ENCODE data around the gene PCYT1B. TPM values are rescaled to one million over a fixed set of nuclear protein-coding genes. Genes with fewer than 3 reads are reported as not detected.

PCYT1B gene
- total RNA-seq, 1 experiment from 2014 or later: 0.09 TPM

DNA sequence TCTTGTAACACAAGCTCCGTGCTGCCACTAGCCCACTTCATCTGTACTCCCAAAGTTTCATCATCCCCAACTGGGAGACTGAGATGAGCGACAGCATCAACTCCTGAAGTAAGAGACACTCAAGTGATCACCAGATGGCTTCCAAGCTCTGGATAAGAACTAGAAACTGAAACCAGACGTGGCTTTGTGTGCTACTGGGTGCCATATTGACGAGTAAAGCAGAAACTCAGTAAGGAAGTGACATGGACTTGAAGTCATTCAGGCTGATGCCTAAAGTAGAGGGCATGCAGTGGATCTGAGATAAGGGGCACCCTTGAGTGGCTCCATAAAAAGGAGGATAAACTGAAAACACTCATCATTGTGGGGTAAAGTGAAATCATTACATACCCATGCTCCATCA lies 72.4 kb downstream of the PCYT1B start:
- Mint-ChIP-seq H3K4me1 (ENCODE audit: low read depth, unreplicated experiment) (no peaks in the 10 kb centered on the region), H3K27me3 (ENCODE audit: unreplicated experiment) (peaks cover 21% of the 10 kb centered on the region), H3K9me3 (ENCODE audit: low read depth, unreplicated experiment) (no peaks in the 10 kb centered on the region), H3K27ac (ENCODE audit: unreplicated experiment) (no peak overlapping the region), H3K4me3 (ENCODE audit: low read depth, unreplicated experiment) (no peak overlapping the region), H3K36me3 (ENCODE audit: insufficient read depth, unreplicated experiment) (no peaks in the 10 kb centered on the region)
- BruUV-seq (replicated peaks): no TSS peak
- intact Hi-C loops (cut with micrococcal nuclease; ENCODE audit: unreplicated experiment): no loop called here
- TF ChIP-seq, protein P1, sequence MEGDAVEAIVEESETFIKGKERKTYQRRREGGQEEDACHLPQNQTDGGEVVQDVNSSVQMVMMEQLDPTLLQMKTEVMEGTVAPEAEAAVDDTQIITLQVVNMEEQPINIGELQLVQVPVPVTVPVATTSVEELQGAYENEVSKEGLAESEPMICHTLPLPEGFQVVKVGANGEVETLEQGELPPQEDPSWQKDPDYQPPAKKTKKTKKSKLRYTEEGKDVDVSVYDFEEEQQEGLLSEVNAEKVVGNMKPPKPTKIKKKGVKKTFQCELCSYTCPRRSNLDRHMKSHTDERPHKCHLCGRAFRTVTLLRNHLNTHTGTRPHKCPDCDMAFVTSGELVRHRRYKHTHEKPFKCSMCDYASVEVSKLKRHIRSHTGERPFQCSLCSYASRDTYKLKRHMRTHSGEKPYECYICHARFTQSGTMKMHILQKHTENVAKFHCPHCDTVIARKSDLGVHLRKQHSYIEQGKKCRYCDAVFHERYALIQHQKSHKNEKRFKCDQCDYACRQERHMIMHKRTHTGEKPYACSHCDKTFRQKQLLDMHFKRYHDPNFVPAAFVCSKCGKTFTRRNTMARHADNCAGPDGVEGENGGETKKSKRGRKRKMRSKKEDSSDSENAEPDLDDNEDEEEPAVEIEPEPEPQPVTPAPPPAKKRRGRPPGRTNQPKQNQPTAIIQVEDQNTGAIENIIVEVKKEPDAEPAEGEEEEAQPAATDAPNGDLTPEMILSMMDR (IDR thresholded peaks at IDR 0.05; ENCODE audit: unreplicated experiment): no peak
- DNase-seq: no peak
- CTCF ChIA-PET: no interaction called here

DNA sequence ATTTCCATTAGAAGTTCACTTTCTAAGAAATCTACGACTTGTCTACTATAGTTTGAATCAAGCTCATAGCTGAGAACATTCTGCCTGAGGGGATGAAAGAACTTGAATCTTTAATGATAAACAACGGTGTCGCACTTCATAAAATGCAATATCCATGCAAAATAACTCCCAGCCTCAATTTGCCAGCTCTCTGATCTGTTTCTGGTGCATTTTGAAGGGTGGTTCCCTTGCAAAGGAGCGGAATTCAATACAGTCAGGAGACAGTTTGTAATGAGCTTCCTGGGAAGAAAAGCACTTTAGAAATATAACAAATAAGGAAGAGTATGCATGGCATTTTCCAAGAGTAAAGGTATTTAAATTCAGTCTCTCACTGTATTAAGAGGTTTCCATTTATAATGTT lies 80.0 kb downstream of the PCYT1B start:
- Mint-ChIP-seq H3K4me3 (ENCODE audit: low read depth, unreplicated experiment) (no peak overlapping the region), H3K27ac (ENCODE audit: unreplicated experiment) (no peak overlapping the region), H3K4me1 (ENCODE audit: low read depth, unreplicated experiment) (no peaks in the 10 kb centered on the region), H3K36me3 (ENCODE audit: insufficient read depth, unreplicated experiment) (no peaks in the 10 kb centered on the region), H3K27me3 (ENCODE audit: unreplicated experiment) (peaks cover 15% of the 10 kb centered on the region), H3K9me3 (ENCODE audit: low read depth, unreplicated experiment) (no peaks in the 10 kb centered on the region)
- TF ChIP-seq, protein P1 (IDR thresholded peaks at IDR 0.05; ENCODE audit: unreplicated experiment): no peak
- intact Hi-C loops (cut with micrococcal nuclease; ENCODE audit: unreplicated experiment): no loop called here
- CTCF ChIA-PET: no interaction called here
- BruUV-seq (replicated peaks): no TSS peak
- DNase-seq: no peak

DNA sequence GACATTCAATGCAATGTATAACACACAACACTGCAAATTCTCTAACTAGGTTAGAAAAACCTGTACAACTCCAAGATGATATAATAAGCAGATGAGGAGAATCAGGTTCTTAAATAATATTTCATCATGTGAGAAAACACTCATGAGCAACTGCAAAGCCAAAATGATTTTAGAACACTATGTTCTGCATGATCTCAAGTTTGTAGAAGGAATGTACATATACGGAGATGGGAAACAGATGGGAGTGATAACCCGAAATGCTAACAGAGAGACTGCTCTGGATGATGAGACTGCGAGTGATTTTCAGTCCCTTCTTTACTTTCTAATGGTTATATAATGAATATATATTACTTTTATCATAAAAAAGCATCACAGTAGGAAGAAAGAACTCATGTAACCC lies 80.9 kb downstream of the PCYT1B start:
- no peak for DNase-seq
- H3K27me3 Mint-ChIP-seq (ENCODE audit: unreplicated experiment): peaks cover 21% of the 10 kb centered on the region
- H3K27ac Mint-ChIP-seq (ENCODE audit: unreplicated experiment): no peak overlapping the region
- CTCF ChIA-PET: no interaction called here
- no peak overlapping the region for H3K4me3 Mint-ChIP-seq (ENCODE audit: low read depth, unreplicated experiment)
- no TSS peak for BruUV-seq (replicated peaks)
- H3K9me3 Mint-ChIP-seq (ENCODE audit: low read depth, unreplicated experiment): no peaks in the 10 kb centered on the region
- H3K36me3 Mint-ChIP-seq (ENCODE audit: insufficient read depth, unreplicated experiment): no peaks in the 10 kb centered on the region
- no peaks in the 10 kb centered on the region for H3K4me1 Mint-ChIP-seq (ENCODE audit: low read depth, unreplicated experiment)
- intact Hi-C loops (cut with micrococcal nuclease; ENCODE audit: unreplicated experiment): no loop called here
- TF ChIP-seq, protein P1 (IDR thresholded peaks at IDR 0.05; ENCODE audit: unreplicated experiment): no peak

DNA sequence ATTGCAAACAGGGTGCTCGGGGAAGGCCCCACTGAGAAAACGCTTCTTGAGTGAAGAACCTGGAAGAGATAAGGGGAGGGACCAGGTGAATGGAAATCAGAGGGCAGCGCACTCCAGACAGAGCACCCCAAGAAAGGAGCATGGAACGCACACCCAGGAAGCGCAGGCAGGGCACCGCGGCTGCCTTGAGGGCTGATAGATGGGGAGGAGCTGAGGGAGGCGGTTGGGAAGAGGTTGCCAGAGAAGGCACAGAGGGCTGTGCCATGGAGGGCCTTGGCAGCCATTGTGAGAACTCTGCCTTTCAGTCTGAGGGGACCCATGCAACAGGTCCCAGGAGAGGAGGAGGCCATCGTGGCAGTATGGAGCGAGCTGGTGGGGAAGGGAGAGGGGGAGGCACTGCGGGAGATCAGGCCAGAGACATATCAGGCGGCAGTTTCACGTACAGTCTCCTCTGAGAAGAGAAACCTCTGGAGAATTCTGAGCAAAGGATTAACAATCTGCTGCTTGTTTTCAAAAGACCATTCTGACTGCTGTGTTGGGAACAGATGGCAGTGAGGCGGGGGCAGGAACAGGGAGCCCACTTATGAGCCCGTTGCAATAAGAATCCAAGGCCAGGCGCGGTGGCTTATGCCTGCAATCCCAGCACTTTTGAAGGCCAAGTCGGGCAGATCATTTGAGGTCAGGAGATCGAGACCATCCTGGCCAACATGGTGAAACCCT lies 83.7 kb downstream of the PCYT1B start:
- DNase-seq: no peak
- Mint-ChIP-seq H3K4me1 (ENCODE audit: low read depth, unreplicated experiment) (no peaks in the 10 kb centered on the region), H3K9me3 (ENCODE audit: low read depth, unreplicated experiment) (no peaks in the 10 kb centered on the region), H3K27ac (ENCODE audit: unreplicated experiment) (no peak overlapping the region), H3K36me3 (ENCODE audit: insufficient read depth, unreplicated experiment) (no peaks in the 10 kb centered on the region), H3K27me3 (ENCODE audit: unreplicated experiment) (peaks cover 21% of the 10 kb centered on the region), H3K4me3 (ENCODE audit: low read depth, unreplicated experiment) (no peak overlapping the region)
- intact Hi-C loops (cut with micrococcal nuclease; ENCODE audit: unreplicated experiment): no loop called here
- BruUV-seq (replicated peaks): no TSS peak
- CTCF ChIA-PET: interaction anchor here (0.5 kb wide), 1 partner anchor 15 kb away, joined by 4 read pairs; no protein-coding TSS in a partner anchor
- TF ChIP-seq, protein P1 (IDR thresholded peaks at IDR 0.05; ENCODE audit: unreplicated experiment): no peak

Measured in Calu3 (cell line).